Smooth muscle cell (in vitro differentiated cells): ENCODE results near the gene ENAH. TPM values are rescaled to one million over a fixed set of nuclear protein-coding genes. Genes with fewer than 3 reads are reported as not detected.

Experiments used
- DNase-seq: peaks from one replicate; lab custom pipeline; 2025; ENCODE audit not compliant: unreplicated experiment; lab: John Stamatoyannopoulos, UW
- H2AFZ ChIP-seq: fragments of 200-600 bp; sonication (generic); 2 replicates; pipeline ENCODE4 v1.6.0; 2016; ENCODE audit warnings: antibody characterized with exemption, low read depth, mild to moderate bottlenecking
- H3F3A ChIP-seq: fragments of 200-600 bp; sonication (generic); 2 replicates; pipeline ENCODE4 v1.6.0; 2017; ENCODE audit warnings: antibody characterized with exemption, low read depth
- H3K27ac ChIP-seq: fragments of 200-600 bp; sonication (generic); 2 replicates; pipeline ENCODE4 v1.5.1; 2016; ENCODE audit warnings: low read depth, mild to moderate bottlenecking
- H3K27me3 ChIP-seq: fragments of 200-600 bp; sonication (generic); 2 replicates; pipeline ENCODE4 v1.6.1; 2016; ENCODE audit warnings: low read depth, mild to moderate bottlenecking
- H3K36me3 ChIP-seq: fragments of 200-600 bp; sonication (generic); 2 replicates; pipeline ENCODE4 v1.5.1; 2016; ENCODE audit warnings: low read depth
- H3K4me1 ChIP-seq: fragments of 200-600 bp; sonication (generic); 2 replicates; pipeline ENCODE4 v1.5.1; 2016; ENCODE audit warnings: low read depth
- H3K4me2 ChIP-seq: fragments of 200-600 bp; sonication (generic); 2 replicates; pipeline ENCODE4 v1.6.0; 2016; ENCODE audit warnings: mild to moderate bottlenecking
- H3K4me3 ChIP-seq: fragments of 200-600 bp; sonication (generic); 2 replicates; pipeline ENCODE4 v1.5.1; 2016; ENCODE audit warnings: mild to moderate bottlenecking
- H3K79me2 ChIP-seq: fragments of 200-600 bp; sonication (generic); 2 replicates; pipeline ENCODE4 v1.6.0; 2016; ENCODE audit warnings: low read depth, mild to moderate bottlenecking
- H3K9ac ChIP-seq: fragments of 200-600 bp; sonication (generic); 2 replicates; pipeline ENCODE4 v1.6.0; 2016; ENCODE audit warnings: low read depth
- H3K9me3 ChIP-seq: fragments of 200-600 bp; sonication (generic); replicated peaks from 2 replicates; pipeline ENCODE4 v1.5.1; 2016; ENCODE audit warnings: low read depth
- H4K20me1 ChIP-seq: fragments of 200-600 bp; sonication (generic); 2 replicates; pipeline ENCODE4 v1.6.0; 2016; ENCODE audit warnings: low read depth
- CTCF ChIP-seq: fragments of 200-600 bp; sonication (generic); IDR thresholded peaks from 2 replicates; pipeline ENCODE4 v1.5.1; 2017; ENCODE audit warnings: borderline replicate concordance, mild to moderate bottlenecking, antibody characterized with exemption; ENCODE audit not compliant: insufficient read depth, poor library complexity, severe bottlenecking
- WGBS: methylation state at CpG from one replicate; pipeline ENCODE4 v1.1.7; 2016; ENCODE audit warnings: low lambda C conversion rate; 5-methylcytosine and 5-hydroxymethylcytosine counted together
- polyA plus RNA-seq: library from polyadenylated mRNA; unstranded; fragments of >200 nt; fragmentation: Nextera tagmentation; extraction: Ambion mirVana; gene quantifications from 2 replicates; pipeline ENCODE4 v1.2.1, GENCODE V29; 2016
- total RNA-seq: library from RNA; depleted of rRNA; stranded (reverse); fragments of >200 nt; gene quantifications from 2 replicates; pipeline ENCODE4 v1.2.3, GENCODE V29; 2014

ENAH gene
- total and polyA plus RNA-seq, 2 experiments from 2014 or later = 39.3 to 147 TPM

GRCh38 chr1:225465793-225466517, 187.0 kb downstream of the ENAH start:
- Histone ChIP-seq H3K4me2 (no peak overlapping the region), H4K20me1 (no peaks in the 10 kb centered on the region), H3K4me1 (peaks cover 9% of the 10 kb centered on the region), H3K9ac (no peak overlapping the region), H2AFZ (no peak overlapping the region), H3K36me3 (no peaks in the 10 kb centered on the region), H3K79me2 (no peaks in the 10 kb centered on the region), H3F3A (no peaks in the 10 kb centered on the region), H3K27me3 (no peaks in the 10 kb centered on the region), H3K27ac (no peak overlapping the region), H3K4me3 (no peak overlapping the region), H3K9me3 (no peaks in the 10 kb centered on the region)
- TF ChIP-seq CTCF = no peak
- 92% methylated on average over 26 of the region's 26 CpGs for WGBS
- no peak for DNase-seq

GRCh38 chr1:225464851-225465792, 187.8 kb downstream of the ENAH start:
- Histone ChIP-seq H3K4me2 (no peak overlapping the region), H2AFZ (no peak overlapping the region), H3K9me3 (no peaks in the 10 kb centered on the region), H3K27ac (no peak overlapping the region), H4K20me1 (no peaks in the 10 kb centered on the region), H3K79me2 (no peaks in the 10 kb centered on the region), H3K4me1 (peaks cover 9% of the 10 kb centered on the region), H3K4me3 (no peak overlapping the region), H3K9ac (no peak overlapping the region), H3K36me3 (no peaks in the 10 kb centered on the region), H3K27me3 (no peaks in the 10 kb centered on the region), H3F3A (no peaks in the 10 kb centered on the region)
- 70% methylated on average over 15 of the region's 15 CpGs for WGBS
- no peak for DNase-seq
- no peak for TF ChIP-seq CTCF

- 82% methylated on average over 15 of the region's 15 CpGs for WGBS
- no peaks in the 10 kb centered on the region for H3K79me2 ChIP-seq
- no peak for DNase-seq
- H3K4me1 ChIP-seq = peaks cover 12% of the 10 kb centered on the region
- no peaks in the 10 kb centered on the region for H3K9me3 ChIP-seq
- H3F3A ChIP-seq = peaks cover 7% of the 10 kb centered on the region
- no peaks in the 10 kb centered on the region for H3K36me3 ChIP-seq
- no peak for TF ChIP-seq CTCF
- no peak overlapping the region for H3K9ac ChIP-seq
- H3K4me2 ChIP-seq = no peak overlapping the region
- H3K4me3 ChIP-seq = no peak overlapping the region
- H2AFZ ChIP-seq = no peak overlapping the region
- no peaks in the 10 kb centered on the region for H4K20me1 ChIP-seq
- no peak overlapping the region for H3K27ac ChIP-seq
- no peaks in the 10 kb centered on the region for H3K27me3 ChIP-seq
Measured at GRCh38 chr1:225462714-225463574, 190.0 kb downstream of the ENAH start.
